ENCODE results near the gene EFCC1.

GRCh38 chr3:129033633-129034321 lies 32.7 kb downstream of the EFCC1 start:
- no peak for TF ChIP-seq EZH2 (IDR thresholded peaks at IDR 0.05; ENCODE audit: low read length)
- no peak for TF ChIP-seq CTCF (optimal IDR thresholded peaks at IDR 0.05 in 1 of 3, IDR thresholded peaks at IDR 0.05 in 1 of 3, conservative IDR thresholded peaks at IDR 0.05 in 1 of 3; ENCODE audit: extremely low read depth in 1 of 3, insufficient read depth in 2 of 3, low read length in 3 of 3)
